OCI-LY3 (cell line): ENCODE results near the gene PARD3B.
A peak's percentile ranks its signal among the peaks of the same experiment; 100 is the strongest.

Experiments used
- H2AFZ ChIP-seq: fragments of 200-600, 300-600 bp; shearing (Covaris generic); 2 replicates; pipeline ENCODE4 v1.6.0; 2014; ENCODE audit warnings: antibody characterized with exemption, low read depth, low read length
- H3K27ac ChIP-seq: fragments of 200-600, 300-600 bp; sonication (generic); 2 replicates; pipeline ENCODE4 v1.5.1; 2014; ENCODE audit warnings: mild to moderate bottlenecking, low read length, moderate library complexity, mixed read lengths
- H3K27me3 ChIP-seq: fragments of 200-600, 300-600 bp; sonication (generic); 2 replicates; pipeline ENCODE4 v1.6.1; 2014; ENCODE audit warnings: low read depth, low read length, mixed read lengths
- H3K36me3 ChIP-seq: fragments of 200-600, 300-600 bp; sonication (generic); replicated peaks from 2 replicates; pipeline ENCODE3; 2014; ENCODE audit warnings: low read depth, low read length, mixed read lengths
- H3K4me1 ChIP-seq: fragments of 300-600, 200-600 bp; sonication (generic); 2 replicates; pipeline ENCODE4 v1.6.1; 2014; ENCODE audit warnings: low read length, mixed read lengths
- H3K4me2 ChIP-seq: fragments of 200-600, 300-600 bp; sonication (generic); 2 replicates; pipeline ENCODE4 v1.6.1; 2014; ENCODE audit warnings: low read length, mixed read lengths
- H3K4me3 ChIP-seq: fragments of 300-600, 200-600 bp; sonication (generic); 2 replicates; pipeline ENCODE4 v1.5.1; 2014; ENCODE audit warnings: antibody characterized with exemption, mild to moderate bottlenecking, low read length, moderate library complexity
- H3K79me2 ChIP-seq: fragments of 300-600, 200-600 bp; shearing (Covaris generic); 2 replicates; pipeline ENCODE4 v1.6.1; 2014; ENCODE audit warnings: mild to moderate bottlenecking, low read length, mixed read lengths
- H3K9ac ChIP-seq: fragments of 300-600, 200-600 bp; shearing (Covaris generic); 2 replicates; pipeline ENCODE4 v1.6.0; 2014; ENCODE audit warnings: mild to moderate bottlenecking, low read length, moderate library complexity
- H3K9me3 ChIP-seq: fragments of 200-600, 300-600 bp; shearing (Covaris generic); 2 replicates; pipeline ENCODE4 v1.6.1; 2014; ENCODE audit warnings: low read length, mixed read lengths; ENCODE audit not compliant: insufficient read depth
- H4K20me1 ChIP-seq: fragments of 200-600, 300-600 bp; sonication (generic); 2 replicates; pipeline ENCODE4 v1.6.1; 2016; ENCODE audit warnings: low read length, mixed read lengths; ENCODE audit not compliant: insufficient read depth
- CTCF ChIP-seq: fragments of 200-600, 300-600 bp; sonication (generic); IDR thresholded peaks from 2 replicates; pipeline ENCODE4 v1.5.1; 2014; ENCODE audit warnings: antibody characterized with exemption, low read length, low read depth
- EZH2phosphoT487 ChIP-seq: fragments of 200-600 bp; shearing (Covaris generic); IDR thresholded peaks from 2 replicates; pipeline ENCODE4 v1.6.1; 2018; ENCODE audit warnings: antibody characterized with exemption, mixed run types, low read depth

The PARD3B gene

GRCh38 chr2:205133544-205133943 is 588.3 kb downstream of the PARD3B start:
- no peak overlapping the region for H3K4me2 ChIP-seq
- H3K9ac ChIP-seq, result no peak overlapping the region
- no peaks in the 10 kb centered on the region for H3K4me1 ChIP-seq
- no peak overlapping the region for H3K4me3 ChIP-seq
- TF ChIP-seq CTCF, result no peak
- no peak for TF ChIP-seq EZH2phosphoT487
- H3K36me3 ChIP-seq, result no peaks in the 10 kb centered on the region
- H3K9me3 ChIP-seq, result no peaks in the 10 kb centered on the region
- no peak overlapping the region for H2AFZ ChIP-seq
- H3K79me2 ChIP-seq, result no peaks in the 10 kb centered on the region
- no peaks in the 10 kb centered on the region for H4K20me1 ChIP-seq
- H3K27me3 ChIP-seq, result no peaks in the 10 kb centered on the region
- H3K27ac ChIP-seq, result no peak overlapping the region

GRCh38 chr2:205138735-205139134 is 593.5 kb downstream of the PARD3B start:
- Histone ChIP-seq H3K36me3 (no peaks in the 10 kb centered on the region), H3K79me2 (no peaks in the 10 kb centered on the region), H3K27me3 (no peaks in the 10 kb centered on the region), H3K4me2 (no peak overlapping the region), H3K4me1 (peaks cover 13% of the 10 kb centered on the region), H3K4me3 (no peak overlapping the region), H3K27ac (no peak overlapping the region), H2AFZ (no peak overlapping the region), H4K20me1 (no peaks in the 10 kb centered on the region), H3K9me3 (no peaks in the 10 kb centered on the region), H3K9ac (no peak overlapping the region)
- TF ChIP-seq CTCF, result no peak
- TF ChIP-seq EZH2phosphoT487, result no peak

GRCh38 chr2:205139822-205140463 is 594.7 kb downstream of the PARD3B start:
- Histone ChIP-seq H3K4me1 (peaks cover 13% of the 10 kb centered on the region), H3K9ac (no peak overlapping the region), H4K20me1 (no peaks in the 10 kb centered on the region), H3K9me3 (no peaks in the 10 kb centered on the region), H3K79me2 (no peaks in the 10 kb centered on the region), H3K36me3 (no peaks in the 10 kb centered on the region), H2AFZ (no peak overlapping the region; the same call in 1 of the 2 replicates), H3K4me3 (peak overlapping the region; percentile 56), H3K27me3 (no peaks in the 10 kb centered on the region), H3K27ac (no peak overlapping the region), H3K4me2 (peak overlapping the region; percentile 74)
- no peak for TF ChIP-seq CTCF

- H3K4me3 ChIP-seq, result no peak overlapping the region
- TF ChIP-seq CTCF (no peak), EZH2phosphoT487 (no peak)
- H3K9ac ChIP-seq, result no peak overlapping the region
- no peak overlapping the region for H2AFZ ChIP-seq
- peaks cover 13% of the 10 kb centered on the region for H3K4me1 ChIP-seq
- no peaks in the 10 kb centered on the region for H3K36me3 ChIP-seq
- H3K4me2 ChIP-seq, result no peak overlapping the region
- no peaks in the 10 kb centered on the region for H3K9me3 ChIP-seq
- no peaks in the 10 kb centered on the region for H4K20me1 ChIP-seq
- no peaks in the 10 kb centered on the region for H3K27me3 ChIP-seq
- no peak overlapping the region for H3K27ac ChIP-seq
- H3K79me2 ChIP-seq, result no peaks in the 10 kb centered on the region
Observed at GRCh38 chr2:205141381-205141780, 596.1 kb downstream of the PARD3B start.
